ENCODE results near the gene ZNF608. TPM values are rescaled to one million over a fixed set of nuclear protein-coding genes. Genes with fewer than 3 reads are reported as not detected.

ZNF608 gene
- total and polyA plus RNA-seq, 9 of the 15 experiments (the other 6 are each of a cell fraction or from before 2014, with no cell fraction given): 0.38 to 1.5 (median 1.00) TPM

DNA sequence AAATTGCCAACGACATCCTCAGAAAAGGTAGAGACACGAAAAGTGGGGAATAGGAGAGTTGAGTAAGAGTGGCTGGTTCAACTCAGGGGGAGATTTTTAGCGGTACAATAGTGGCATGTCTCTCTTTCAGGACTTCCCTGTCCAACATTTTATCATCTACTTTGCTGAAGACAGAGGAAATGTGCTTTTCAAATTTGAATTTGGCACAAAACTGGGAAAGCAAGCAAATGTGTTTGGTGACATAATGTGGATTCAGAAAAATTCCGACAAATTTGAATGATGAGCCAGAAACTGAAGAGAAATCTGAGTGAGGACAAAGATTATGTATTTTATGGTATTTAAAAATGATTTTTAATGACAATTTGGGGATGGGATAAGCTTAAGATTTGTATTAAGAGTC is 33.6 kb upstream of the ZNF608 start (continued):
- TF ChIP-seq, protein P1, sequence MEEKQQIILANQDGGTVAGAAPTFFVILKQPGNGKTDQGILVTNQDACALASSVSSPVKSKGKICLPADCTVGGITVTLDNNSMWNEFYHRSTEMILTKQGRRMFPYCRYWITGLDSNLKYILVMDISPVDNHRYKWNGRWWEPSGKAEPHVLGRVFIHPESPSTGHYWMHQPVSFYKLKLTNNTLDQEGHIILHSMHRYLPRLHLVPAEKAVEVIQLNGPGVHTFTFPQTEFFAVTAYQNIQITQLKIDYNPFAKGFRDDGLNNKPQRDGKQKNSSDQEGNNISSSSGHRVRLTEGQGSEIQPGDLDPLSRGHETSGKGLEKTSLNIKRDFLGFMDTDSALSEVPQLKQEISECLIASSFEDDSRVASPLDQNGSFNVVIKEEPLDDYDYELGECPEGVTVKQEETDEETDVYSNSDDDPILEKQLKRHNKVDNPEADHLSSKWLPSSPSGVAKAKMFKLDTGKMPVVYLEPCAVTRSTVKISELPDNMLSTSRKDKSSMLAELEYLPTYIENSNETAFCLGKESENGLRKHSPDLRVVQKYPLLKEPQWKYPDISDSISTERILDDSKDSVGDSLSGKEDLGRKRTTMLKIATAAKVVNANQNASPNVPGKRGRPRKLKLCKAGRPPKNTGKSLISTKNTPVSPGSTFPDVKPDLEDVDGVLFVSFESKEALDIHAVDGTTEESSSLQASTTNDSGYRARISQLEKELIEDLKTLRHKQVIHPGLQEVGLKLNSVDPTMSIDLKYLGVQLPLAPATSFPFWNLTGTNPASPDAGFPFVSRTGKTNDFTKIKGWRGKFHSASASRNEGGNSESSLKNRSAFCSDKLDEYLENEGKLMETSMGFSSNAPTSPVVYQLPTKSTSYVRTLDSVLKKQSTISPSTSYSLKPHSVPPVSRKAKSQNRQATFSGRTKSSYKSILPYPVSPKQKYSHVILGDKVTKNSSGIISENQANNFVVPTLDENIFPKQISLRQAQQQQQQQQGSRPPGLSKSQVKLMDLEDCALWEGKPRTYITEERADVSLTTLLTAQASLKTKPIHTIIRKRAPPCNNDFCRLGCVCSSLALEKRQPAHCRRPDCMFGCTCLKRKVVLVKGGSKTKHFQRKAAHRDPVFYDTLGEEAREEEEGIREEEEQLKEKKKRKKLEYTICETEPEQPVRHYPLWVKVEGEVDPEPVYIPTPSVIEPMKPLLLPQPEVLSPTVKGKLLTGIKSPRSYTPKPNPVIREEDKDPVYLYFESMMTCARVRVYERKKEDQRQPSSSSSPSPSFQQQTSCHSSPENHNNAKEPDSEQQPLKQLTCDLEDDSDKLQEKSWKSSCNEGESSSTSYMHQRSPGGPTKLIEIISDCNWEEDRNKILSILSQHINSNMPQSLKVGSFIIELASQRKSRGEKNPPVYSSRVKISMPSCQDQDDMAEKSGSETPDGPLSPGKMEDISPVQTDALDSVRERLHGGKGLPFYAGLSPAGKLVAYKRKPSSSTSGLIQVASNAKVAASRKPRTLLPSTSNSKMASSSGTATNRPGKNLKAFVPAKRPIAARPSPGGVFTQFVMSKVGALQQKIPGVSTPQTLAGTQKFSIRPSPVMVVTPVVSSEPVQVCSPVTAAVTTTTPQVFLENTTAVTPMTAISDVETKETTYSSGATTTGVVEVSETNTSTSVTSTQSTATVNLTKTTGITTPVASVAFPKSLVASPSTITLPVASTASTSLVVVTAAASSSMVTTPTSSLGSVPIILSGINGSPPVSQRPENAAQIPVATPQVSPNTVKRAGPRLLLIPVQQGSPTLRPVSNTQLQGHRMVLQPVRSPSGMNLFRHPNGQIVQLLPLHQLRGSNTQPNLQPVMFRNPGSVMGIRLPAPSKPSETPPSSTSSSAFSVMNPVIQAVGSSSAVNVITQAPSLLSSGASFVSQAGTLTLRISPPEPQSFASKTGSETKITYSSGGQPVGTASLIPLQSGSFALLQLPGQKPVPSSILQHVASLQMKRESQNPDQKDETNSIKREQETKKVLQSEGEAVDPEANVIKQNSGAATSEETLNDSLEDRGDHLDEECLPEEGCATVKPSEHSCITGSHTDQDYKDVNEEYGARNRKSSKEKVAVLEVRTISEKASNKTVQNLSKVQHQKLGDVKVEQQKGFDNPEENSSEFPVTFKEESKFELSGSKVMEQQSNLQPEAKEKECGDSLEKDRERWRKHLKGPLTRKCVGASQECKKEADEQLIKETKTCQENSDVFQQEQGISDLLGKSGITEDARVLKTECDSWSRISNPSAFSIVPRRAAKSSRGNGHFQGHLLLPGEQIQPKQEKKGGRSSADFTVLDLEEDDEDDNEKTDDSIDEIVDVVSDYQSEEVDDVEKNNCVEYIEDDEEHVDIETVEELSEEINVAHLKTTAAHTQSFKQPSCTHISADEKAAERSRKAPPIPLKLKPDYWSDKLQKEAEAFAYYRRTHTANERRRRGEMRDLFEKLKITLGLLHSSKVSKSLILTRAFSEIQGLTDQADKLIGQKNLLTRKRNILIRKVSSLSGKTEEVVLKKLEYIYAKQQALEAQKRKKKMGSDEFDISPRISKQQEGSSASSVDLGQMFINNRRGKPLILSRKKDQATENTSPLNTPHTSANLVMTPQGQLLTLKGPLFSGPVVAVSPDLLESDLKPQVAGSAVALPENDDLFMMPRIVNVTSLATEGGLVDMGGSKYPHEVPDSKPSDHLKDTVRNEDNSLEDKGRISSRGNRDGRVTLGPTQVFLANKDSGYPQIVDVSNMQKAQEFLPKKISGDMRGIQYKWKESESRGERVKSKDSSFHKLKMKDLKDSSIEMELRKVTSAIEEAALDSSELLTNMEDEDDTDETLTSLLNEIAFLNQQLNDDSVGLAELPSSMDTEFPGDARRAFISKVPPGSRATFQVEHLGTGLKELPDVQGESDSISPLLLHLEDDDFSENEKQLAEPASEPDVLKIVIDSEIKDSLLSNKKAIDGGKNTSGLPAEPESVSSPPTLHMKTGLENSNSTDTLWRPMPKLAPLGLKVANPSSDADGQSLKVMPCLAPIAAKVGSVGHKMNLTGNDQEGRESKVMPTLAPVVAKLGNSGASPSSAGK (IDR thresholded peaks at IDR 0.05): no peak
- TF ChIP-seq, protein P2, sequence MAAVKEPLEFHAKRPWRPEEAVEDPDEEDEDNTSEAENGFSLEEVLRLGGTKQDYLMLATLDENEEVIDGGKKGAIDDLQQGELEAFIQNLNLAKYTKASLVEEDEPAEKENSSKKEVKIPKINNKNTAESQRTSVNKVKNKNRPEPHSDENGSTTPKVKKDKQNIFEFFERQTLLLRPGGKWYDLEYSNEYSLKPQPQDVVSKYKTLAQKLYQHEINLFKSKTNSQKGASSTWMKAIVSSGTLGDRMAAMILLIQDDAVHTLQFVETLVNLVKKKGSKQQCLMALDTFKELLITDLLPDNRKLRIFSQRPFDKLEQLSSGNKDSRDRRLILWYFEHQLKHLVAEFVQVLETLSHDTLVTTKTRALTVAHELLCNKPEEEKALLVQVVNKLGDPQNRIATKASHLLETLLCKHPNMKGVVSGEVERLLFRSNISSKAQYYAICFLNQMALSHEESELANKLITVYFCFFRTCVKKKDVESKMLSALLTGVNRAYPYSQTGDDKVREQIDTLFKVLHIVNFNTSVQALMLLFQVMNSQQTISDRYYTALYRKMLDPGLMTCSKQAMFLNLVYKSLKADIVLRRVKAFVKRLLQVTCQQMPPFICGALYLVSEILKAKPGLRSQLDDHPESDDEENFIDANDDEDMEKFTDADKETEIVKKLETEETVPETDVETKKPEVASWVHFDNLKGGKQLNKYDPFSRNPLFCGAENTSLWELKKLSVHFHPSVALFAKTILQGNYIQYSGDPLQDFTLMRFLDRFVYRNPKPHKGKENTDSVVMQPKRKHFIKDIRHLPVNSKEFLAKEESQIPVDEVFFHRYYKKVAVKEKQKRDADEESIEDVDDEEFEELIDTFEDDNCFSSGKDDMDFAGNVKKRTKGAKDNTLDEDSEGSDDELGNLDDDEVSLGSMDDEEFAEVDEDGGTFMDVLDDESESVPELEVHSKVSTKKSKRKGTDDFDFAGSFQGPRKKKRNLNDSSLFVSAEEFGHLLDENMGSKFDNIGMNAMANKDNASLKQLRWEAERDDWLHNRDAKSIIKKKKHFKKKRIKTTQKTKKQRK (IDR thresholded peaks at IDR 0.05; ENCODE audit: borderline replicate concordance, low read depth, low read length): no peak
- TF ChIP-seq, protein P3, sequence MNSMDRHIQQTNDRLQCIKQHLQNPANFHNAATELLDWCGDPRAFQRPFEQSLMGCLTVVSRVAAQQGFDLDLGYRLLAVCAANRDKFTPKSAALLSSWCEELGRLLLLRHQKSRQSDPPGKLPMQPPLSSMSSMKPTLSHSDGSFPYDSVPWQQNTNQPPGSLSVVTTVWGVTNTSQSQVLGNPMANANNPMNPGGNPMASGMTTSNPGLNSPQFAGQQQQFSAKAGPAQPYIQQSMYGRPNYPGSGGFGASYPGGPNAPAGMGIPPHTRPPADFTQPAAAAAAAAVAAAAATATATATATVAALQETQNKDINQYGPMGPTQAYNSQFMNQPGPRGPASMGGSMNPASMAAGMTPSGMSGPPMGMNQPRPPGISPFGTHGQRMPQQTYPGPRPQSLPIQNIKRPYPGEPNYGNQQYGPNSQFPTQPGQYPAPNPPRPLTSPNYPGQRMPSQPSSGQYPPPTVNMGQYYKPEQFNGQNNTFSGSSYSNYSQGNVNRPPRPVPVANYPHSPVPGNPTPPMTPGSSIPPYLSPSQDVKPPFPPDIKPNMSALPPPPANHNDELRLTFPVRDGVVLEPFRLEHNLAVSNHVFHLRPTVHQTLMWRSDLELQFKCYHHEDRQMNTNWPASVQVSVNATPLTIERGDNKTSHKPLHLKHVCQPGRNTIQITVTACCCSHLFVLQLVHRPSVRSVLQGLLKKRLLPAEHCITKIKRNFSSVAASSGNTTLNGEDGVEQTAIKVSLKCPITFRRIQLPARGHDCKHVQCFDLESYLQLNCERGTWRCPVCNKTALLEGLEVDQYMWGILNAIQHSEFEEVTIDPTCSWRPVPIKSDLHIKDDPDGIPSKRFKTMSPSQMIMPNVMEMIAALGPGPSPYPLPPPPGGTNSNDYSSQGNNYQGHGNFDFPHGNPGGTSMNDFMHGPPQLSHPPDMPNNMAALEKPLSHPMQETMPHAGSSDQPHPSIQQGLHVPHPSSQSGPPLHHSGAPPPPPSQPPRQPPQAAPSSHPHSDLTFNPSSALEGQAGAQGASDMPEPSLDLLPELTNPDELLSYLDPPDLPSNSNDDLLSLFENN (IDR thresholded peaks at IDR 0.05; ENCODE audit: low read depth in 2 of 2, low read length in 2 of 2): no peak
- TF ChIP-seq TAL1 (IDR thresholded peaks at IDR 0.05): no peak
- TF ChIP-seq ZNF324 (CRISPR knock-in tag; IDR thresholded peaks at IDR 0.05): no peak
- no peak for TF ChIP-seq SMAD2 (IDR thresholded peaks at IDR 0.05; ENCODE audit: low read depth, low read length)
- TF ChIP-seq, protein P4, sequence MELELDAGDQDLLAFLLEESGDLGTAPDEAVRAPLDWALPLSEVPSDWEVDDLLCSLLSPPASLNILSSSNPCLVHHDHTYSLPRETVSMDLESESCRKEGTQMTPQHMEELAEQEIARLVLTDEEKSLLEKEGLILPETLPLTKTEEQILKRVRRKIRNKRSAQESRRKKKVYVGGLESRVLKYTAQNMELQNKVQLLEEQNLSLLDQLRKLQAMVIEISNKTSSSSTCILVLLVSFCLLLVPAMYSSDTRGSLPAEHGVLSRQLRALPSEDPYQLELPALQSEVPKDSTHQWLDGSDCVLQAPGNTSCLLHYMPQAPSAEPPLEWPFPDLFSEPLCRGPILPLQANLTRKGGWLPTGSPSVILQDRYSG (tag; conservative IDR thresholded peaks at IDR 0.05; ENCODE audit: low read depth): no peak
- TF ChIP-seq SRSF7 (optimal IDR thresholded peaks at IDR 0.05; ENCODE audit: low read depth, low read length): no peak
